Activated CD4-positive, alpha-beta T cell treated with anti-CD3 and anti-CD28 coated beads for 36 hours (primary cell): ENCODE measurements around the gene MRAS. TPM values are rescaled to one million over a fixed set of nuclear protein-coding genes. Genes with fewer than 3 reads are reported as not detected.

ENCODE experiments used
- ATAC-seq: fragments of 200-7000 bp; cut with Tn5 transposase; one replicate; pipeline ENCODE4 v1.10.0; 2021; ENCODE audit warnings: mild to moderate bottlenecking, moderate library complexity
- CTCF ChIA-PET: fragments of 350-600 bp; sonication (Branson Sonifier 250); formaldehyde crosslinking; loops from one replicate; lab custom pipeline; 2021; ENCODE audit warnings: antibody characterized with exemption; lab: Charles Lee
- POLR2A ChIA-PET: fragments of 350-600 bp; sonication (Branson Sonifier 250); formaldehyde crosslinking; loops from one replicate; lab custom pipeline; 2021; ENCODE audit warnings: antibody characterized with exemption, inconsistent platforms; lab: Charles Lee
- DNase-seq: peaks from one replicate; pipeline ENCODE4 v3.0.0-alpha.2; 2020
- H3K27ac Mint-ChIP-seq: one replicate; pipeline ENCODE4 v1.8.0; 2021; ENCODE audit warnings: mixed read lengths
- H3K27me3 Mint-ChIP-seq: one replicate; pipeline ENCODE4 v1.8.0; 2021; ENCODE audit warnings: mixed read lengths
- H3K36me3 Mint-ChIP-seq: one replicate; pipeline ENCODE4 v1.8.0; 2021; ENCODE audit warnings: low read depth, mixed read lengths
- H3K4me1 Mint-ChIP-seq: one replicate; pipeline ENCODE4 v1.8.0; 2021; ENCODE audit warnings: mixed read lengths
- H3K4me3 Mint-ChIP-seq: one replicate; pipeline ENCODE4 v1.8.0; 2021; ENCODE audit warnings: mild to moderate bottlenecking, moderate library complexity, mixed read lengths
- H3K9me3 Mint-ChIP-seq: one replicate; pipeline ENCODE4 v1.8.0; 2021; ENCODE audit warnings: low read depth, mixed read lengths
- intact Hi-C, 2 experiments: fragments of 100-400 bp; cut with DNase I in 1 of 2; cut with micrococcal nuclease in 1 of 2; formaldehyde crosslinking; loops; one replicate each; pipeline versions ENCODE4 v1.14.2 to v1.15.1; 2022 to 2024; cut with DNase I, micrococcal nuclease
- total RNA-seq, 2 experiments: library from RNA; stranded (reverse); gene quantifications; one replicate each; pipeline ENCODE4 v1.2.3, GENCODE V29; 2021

The MRAS gene
- total RNA-seq, 2 experiments from 2014 or later: 0.16 TPM

- no peak for ATAC-seq
- ChIA-PET CTCF (no interaction called here), POLR2A (no interaction called here)
- H3K4me3 Mint-ChIP-seq: no peak overlapping the region
- DNase-seq: no peak
- no peaks in the 10 kb centered on the region for H3K9me3 Mint-ChIP-seq
- no peak overlapping the region for H3K27ac Mint-ChIP-seq
- intact Hi-C loops: no loop called here
- H3K4me1 Mint-ChIP-seq: no peaks in the 10 kb centered on the region
- no peaks in the 10 kb centered on the region for H3K36me3 Mint-ChIP-seq
- peaks cover 3% of the 10 kb centered on the region for H3K27me3 Mint-ChIP-seq
These were observed 30.6 kb downstream of the MRAS start for GRCh38 chr3:138378990-138379389.

GRCh38 chr3:138381413-138381901 is 33.1 kb downstream of the MRAS start:
- intact Hi-C loops: no loop called here
- ATAC-seq (no peak), DNase-seq (no peak)
- ChIA-PET CTCF (no interaction called here), POLR2A (no interaction called here)
- Mint-ChIP-seq H3K36me3 (no peaks in the 10 kb centered on the region), H3K9me3 (no peaks in the 10 kb centered on the region), H3K27ac (no peak overlapping the region), H3K27me3 (peaks cover 3% of the 10 kb centered on the region), H3K4me1 (no peaks in the 10 kb centered on the region), H3K4me3 (no peak overlapping the region)

- no peaks in the 10 kb centered on the region for H3K36me3 Mint-ChIP-seq
- ChIA-PET POLR2A (no interaction called here), CTCF (no interaction called here)
- H3K4me3 Mint-ChIP-seq: no peak overlapping the region
- no peaks in the 10 kb centered on the region for H3K9me3 Mint-ChIP-seq
- no peak overlapping the region for H3K27ac Mint-ChIP-seq
- ATAC-seq: no peak
- intact Hi-C loops: no loop called here
- H3K4me1 Mint-ChIP-seq: no peaks in the 10 kb centered on the region
- peaks cover 3% of the 10 kb centered on the region for H3K27me3 Mint-ChIP-seq
- DNase-seq: no peak
These were observed 33.8 kb downstream of the MRAS start for GRCh38 chr3:138381950-138382715.

- H3K36me3 Mint-ChIP-seq: no peaks in the 10 kb centered on the region
- intact Hi-C loops: no loop called here
- H3K9me3 Mint-ChIP-seq: no peaks in the 10 kb centered on the region
- no peak overlapping the region for H3K4me3 Mint-ChIP-seq
- H3K27ac Mint-ChIP-seq: no peak overlapping the region
- no peaks in the 10 kb centered on the region for H3K4me1 Mint-ChIP-seq
- ChIA-PET CTCF (interaction anchor here (0.5 kb wide), 1 partner anchor 45 kb away, joined by 3 read pairs; no protein-coding TSS in a partner anchor), POLR2A (no interaction called here)
- no peak for ATAC-seq
- DNase-seq: no peak
- H3K27me3 Mint-ChIP-seq: peaks cover 3% of the 10 kb centered on the region
These were observed 35.5 kb downstream of the MRAS start for GRCh38 chr3:138383715-138384465.

- DNase-seq (no peak), ATAC-seq (no peak)
- Mint-ChIP-seq H3K4me3 (no peak overlapping the region), H3K4me1 (peaks cover 2% of the 10 kb centered on the region), H3K27ac (no peak overlapping the region), H3K9me3 (no peaks in the 10 kb centered on the region), H3K27me3 (peaks cover 3% of the 10 kb centered on the region), H3K36me3 (no peaks in the 10 kb centered on the region)
- intact Hi-C loops: no loop called here
- POLR2A ChIA-PET: no interaction called here
- CTCF ChIA-PET: interaction anchor here (0.5 kb wide), 1 partner anchor 45 kb away, joined by 3 read pairs; no protein-coding TSS in a partner anchor
These were observed 36.2 kb downstream of the MRAS start for GRCh38 chr3:138384531-138384930.

- Mint-ChIP-seq H3K36me3 (no peaks in the 10 kb centered on the region), H3K9me3 (no peaks in the 10 kb centered on the region), H3K4me1 (peaks cover 2% of the 10 kb centered on the region), H3K27me3 (peaks cover 3% of the 10 kb centered on the region), H3K27ac (no peak overlapping the region), H3K4me3 (no peak overlapping the region)
- CTCF ChIA-PET: interaction anchor here (0.6 kb wide), 1 partner anchor 9 kb away, joined by 3 read pairs; no protein-coding TSS in a partner anchor
- ATAC-seq (no peak), DNase-seq (no peak)
- intact Hi-C loops: no loop called here
- POLR2A ChIA-PET: no interaction called here
These were observed 36.6 kb downstream of the MRAS start for GRCh38 chr3:138384976-138385375.

- ChIA-PET CTCF (interaction anchor here (0.6 kb wide), 1 partner anchor 1695 kb away, joined by 3 read pairs; no protein-coding TSS in a partner anchor), POLR2A (no interaction called here)
- ATAC-seq (peak; percentile 65), DNase-seq (no peak)
- intact Hi-C loops: no loop called here
- H3K36me3 Mint-ChIP-seq: no peaks in the 10 kb centered on the region
- no peak overlapping the region for H3K4me3 Mint-ChIP-seq
- H3K9me3 Mint-ChIP-seq: no peaks in the 10 kb centered on the region
- peaks cover 2% of the 10 kb centered on the region for H3K4me1 Mint-ChIP-seq
- H3K27me3 Mint-ChIP-seq: peaks cover 2% of the 10 kb centered on the region
- H3K27ac Mint-ChIP-seq: peak overlapping the region; percentile 39
These were observed 40.8 kb downstream of the MRAS start for GRCh38 chr3:138389144-138389601.

GRCh38 chr3:138389841-138390581 is 41.6 kb downstream of the MRAS start:
- intact Hi-C loops: no loop called here

GRCh38 chr3:138390582-138390932 is 42.2 kb downstream of the MRAS start:
- CTCF ChIA-PET: no interaction called here
- Mint-ChIP-seq H3K9me3 (no peaks in the 10 kb centered on the region), H3K4me1 (peaks cover 2% of the 10 kb centered on the region), H3K36me3 (no peaks in the 10 kb centered on the region), H3K4me3 (no peak overlapping the region), H3K27me3 (no peaks in the 10 kb centered on the region), H3K27ac (no peak overlapping the region)
- DNase-seq (no peak), ATAC-seq (no peak)
- intact Hi-C loops: no loop called here
- POLR2A ChIA-PET: no interaction called here

More at GRCh38 chr3:138389841-138390581, 41.6 kb downstream of the MRAS start:
- no peak for DNase-seq
- H3K4me3 Mint-ChIP-seq: no peak overlapping the region
- no peaks in the 10 kb centered on the region for H3K9me3 Mint-ChIP-seq
- H3K4me1 Mint-ChIP-seq: peaks cover 2% of the 10 kb centered on the region
- ChIA-PET POLR2A (no interaction called here), CTCF (interaction anchor here (0.6 kb wide), 1 partner anchor 1696 kb away, joined by 3 read pairs; no protein-coding TSS in a partner anchor)
- no peak overlapping the region for H3K27ac Mint-ChIP-seq
- no peak for ATAC-seq
- H3K27me3 Mint-ChIP-seq: no peaks in the 10 kb centered on the region
- no peaks in the 10 kb centered on the region for H3K36me3 Mint-ChIP-seq

- H3K9me3 Mint-ChIP-seq: no peaks in the 10 kb centered on the region
- H3K36me3 Mint-ChIP-seq: no peaks in the 10 kb centered on the region
- no peak overlapping the region for H3K27ac Mint-ChIP-seq
- intact Hi-C loops: no loop called here
- POLR2A ChIA-PET: no interaction called here
- H3K4me3 Mint-ChIP-seq: no peak overlapping the region
- no peaks in the 10 kb centered on the region for H3K27me3 Mint-ChIP-seq
- H3K4me1 Mint-ChIP-seq: peaks cover 2% of the 10 kb centered on the region
- CTCF ChIA-PET: interaction anchor here (0.6 to 1.0 kb wide), 3 partner anchors 9 to 360 kb away, joined by 3 read pairs; no protein-coding TSS in a partner anchor
- no peak for ATAC-seq
- no peak for DNase-seq
These were observed 45.8 kb downstream of the MRAS start for GRCh38 chr3:138394156-138394555.

GRCh38 chr3:138394686-138395085 is 46.3 kb downstream of the MRAS start:
- intact Hi-C loops: no loop called here
- Mint-ChIP-seq H3K4me3 (no peak overlapping the region), H3K9me3 (no peaks in the 10 kb centered on the region), H3K4me1 (no peaks in the 10 kb centered on the region), H3K27ac (no peak overlapping the region), H3K27me3 (no peaks in the 10 kb centered on the region), H3K36me3 (no peaks in the 10 kb centered on the region)
- ChIA-PET POLR2A (no interaction called here), CTCF (interaction anchor here (0.6 kb wide), 1 partner anchor 361 kb away, joined by 3 read pairs; no protein-coding TSS in a partner anchor)
- DNase-seq (no peak), ATAC-seq (no peak)
